Upper lobe of left lung (tissue), 4 donors: Measurements from ENCODE around the gene TTC9B.

ENCODE experiments used
- EP300 ChIP-seq, 4 donors: sonication (generic); formaldehyde crosslinking; IDR thresholded peaks; one replicate each; pipeline ENCODE4 v1.5.1; 2017; ENCODE audit warnings: antibody characterized with exemption in 4 of 4, control low read depth in 2 of 4
- TF ChIP-seq, protein P1 (sequence below), 6 experiments: fragments of 450-650 bp in 4 of 6; fragments of 200-600 bp in 2 of 6; sonication (generic) in 2 of 6; IDR thresholded peaks; one replicate each; pipeline ENCODE4 v1.5.1; 2016 to 2019; ENCODE audit warnings: antibody characterized with exemption in 6 of 6

- TF ChIP-seq, protein P1, sequence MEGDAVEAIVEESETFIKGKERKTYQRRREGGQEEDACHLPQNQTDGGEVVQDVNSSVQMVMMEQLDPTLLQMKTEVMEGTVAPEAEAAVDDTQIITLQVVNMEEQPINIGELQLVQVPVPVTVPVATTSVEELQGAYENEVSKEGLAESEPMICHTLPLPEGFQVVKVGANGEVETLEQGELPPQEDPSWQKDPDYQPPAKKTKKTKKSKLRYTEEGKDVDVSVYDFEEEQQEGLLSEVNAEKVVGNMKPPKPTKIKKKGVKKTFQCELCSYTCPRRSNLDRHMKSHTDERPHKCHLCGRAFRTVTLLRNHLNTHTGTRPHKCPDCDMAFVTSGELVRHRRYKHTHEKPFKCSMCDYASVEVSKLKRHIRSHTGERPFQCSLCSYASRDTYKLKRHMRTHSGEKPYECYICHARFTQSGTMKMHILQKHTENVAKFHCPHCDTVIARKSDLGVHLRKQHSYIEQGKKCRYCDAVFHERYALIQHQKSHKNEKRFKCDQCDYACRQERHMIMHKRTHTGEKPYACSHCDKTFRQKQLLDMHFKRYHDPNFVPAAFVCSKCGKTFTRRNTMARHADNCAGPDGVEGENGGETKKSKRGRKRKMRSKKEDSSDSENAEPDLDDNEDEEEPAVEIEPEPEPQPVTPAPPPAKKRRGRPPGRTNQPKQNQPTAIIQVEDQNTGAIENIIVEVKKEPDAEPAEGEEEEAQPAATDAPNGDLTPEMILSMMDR (IDR thresholded peaks at IDR 0.05): no peak
- TF ChIP-seq EP300 (IDR thresholded peaks at IDR 0.05): no peak
These were observed 47.0 kb upstream of the TTC9B start for GRCh38 chr19:40265055-40265762.
